HG03097 (cell line): ENCODE measurements around the gene SLC6A13.

Experiments
- ATAC-seq: cut with Tn5 transposase; IDR thresholded peaks from one replicate; pipeline ENCODE4 v1.9.1; 2021; ENCODE audit not compliant: unreplicated experiment, low FRiP score

Gene SLC6A13

GRCh38 chr12:184811-185575 is 77.6 kb downstream of the SLC6A13 start:
- ATAC-seq: no peak

- ATAC-seq: no peak
These were observed 80.2 kb downstream of the SLC6A13 start for GRCh38 chr12:182381-182892.

GRCh38 chr12:181921-182320 is 80.7 kb downstream of the SLC6A13 start:
- no peak for ATAC-seq

GRCh38 chr12:180445-180844 is 82.2 kb downstream of the SLC6A13 start:
- ATAC-seq: no peak

GRCh38 chr12:179885-180284 is 82.8 kb downstream of the SLC6A13 start:
- no peak for ATAC-seq

- no peak for ATAC-seq
These were observed 83.3 kb downstream of the SLC6A13 start for GRCh38 chr12:179131-179884.

GRCh38 chr12:178829-179109 is 83.9 kb downstream of the SLC6A13 start:
- no peak for ATAC-seq

- ATAC-seq: no peak
These were observed 84.4 kb downstream of the SLC6A13 start for GRCh38 chr12:177980-178828.

GRCh38 chr12:177336-177979 is 85.2 kb downstream of the SLC6A13 start:
- ATAC-seq: no peak

GRCh38 chr12:176321-177181 is 86.1 kb downstream of the SLC6A13 start:
- no peak for ATAC-seq

GRCh38 chr12:175759-176158 is 86.9 kb downstream of the SLC6A13 start:
- no peak for ATAC-seq

GRCh38 chr12:175250-175649 is 87.4 kb downstream of the SLC6A13 start:
- ATAC-seq: no peak

- ATAC-seq: no peak
These were observed 88.0 kb downstream of the SLC6A13 start for GRCh38 chr12:174596-174995.

- no peak for ATAC-seq
These were observed 88.5 kb downstream of the SLC6A13 start for GRCh38 chr12:174124-174523.

GRCh38 chr12:172732-173161 is 89.9 kb downstream of the SLC6A13 start:
- no peak for ATAC-seq

GRCh38 chr12:171743-172676 is 90.6 kb downstream of the SLC6A13 start:
- no peak for ATAC-seq

- no peak for ATAC-seq
These were observed 91.4 kb downstream of the SLC6A13 start for GRCh38 chr12:171276-171675.
